ENCODE data around the gene ZFP36. TPM values are rescaled to one million over a fixed set of nuclear protein-coding genes. Genes with fewer than 3 reads are reported as not detected.

The ZFP36 gene
- polyA plus RNA-seq (2013, experiment 1 of 2), result 4.4 TPM
- polyA plus RNA-seq (2013, experiment 2 of 2), result 4.9 TPM

- Histone ChIP-seq H3K36me3 (ENCODE audit: insufficient read depth, low read length) (no peaks in the 10 kb centered on the region), H3K9ac (ENCODE audit: low read depth, low read length) (peak within 1 kb of the TSS; percentile 81), H3K9me3 (ENCODE audit: insufficient read depth, low read depth, low read length) (no peaks in the 10 kb centered on the region), H3K4me3 (ENCODE audit: low read length) (peak within 1 kb of the TSS; percentile 97), H3K27ac (ENCODE audit: low read depth, low read length) (peak within 1 kb of the TSS; percentile 83; the same call in 1 of the 2 replicates), H3K27me3 (ENCODE audit: insufficient read depth, low read length) (no peaks in the 10 kb centered on the region), H3K4me1 (ENCODE audit: insufficient read depth, low read length) (peaks cover 38% of the 10 kb centered on the region)
- under 1% methylated on average over 56 of the region's 56 CpGs for WGBS
Observed at GRCh38 chr19:39406656-39407409, at the start of gene ZFP36. TSS of gene ZFP36 (plus strand) at chr19:39406847. CDS start at chr19:39406905, 58 bp downstream.

GRCh38 chr19:39359026-39359425 is 47.6 kb upstream of the ZFP36 start:
- H3K27ac ChIP-seq (ENCODE audit: low read depth, low read length), result no peak overlapping the region
- 94% methylated on average over 2 of the region's 3 CpGs for WGBS
- no peak overlapping the region for H3K4me3 ChIP-seq (ENCODE audit: low read length)

GRCh38 chr19:39360599-39360998 is 46.0 kb upstream of the ZFP36 start:
- Histone ChIP-seq H3K9ac (ENCODE audit: low read depth, low read length) (no peak overlapping the region), H3K4me1 (ENCODE audit: insufficient read depth, low read length) (no peaks in the 10 kb centered on the region), H3K9me3 (ENCODE audit: insufficient read depth, low read depth, low read length) (no peaks in the 10 kb centered on the region), H3K4me3 (ENCODE audit: low read length) (no peak overlapping the region), H3K27ac (ENCODE audit: low read depth, low read length) (no peak overlapping the region), H3K27me3 (ENCODE audit: insufficient read depth, low read length) (no peaks in the 10 kb centered on the region), H3K36me3 (ENCODE audit: insufficient read depth, low read length) (peaks cover 85% of the 10 kb centered on the region)
- WGBS, result 100% methylated on average over 1 of the region's 1 CpG

More at GRCh38 chr19:39359026-39359425, 47.6 kb upstream of the ZFP36 start:
- Histone ChIP-seq H3K9ac (ENCODE audit: low read depth, low read length) (no peak overlapping the region), H3K36me3 (ENCODE audit: insufficient read depth, low read length) (peaks cover 89% of the 10 kb centered on the region), H3K27me3 (ENCODE audit: insufficient read depth, low read length) (no peaks in the 10 kb centered on the region), H3K4me1 (ENCODE audit: insufficient read depth, low read length) (no peaks in the 10 kb centered on the region), H3K9me3 (ENCODE audit: insufficient read depth, low read depth, low read length) (no peaks in the 10 kb centered on the region)

GRCh38 chr19:39362682-39363657 is 43.7 kb upstream of the ZFP36 start:
- H3K9me3 ChIP-seq (ENCODE audit: insufficient read depth, low read depth, low read length), result no peaks in the 10 kb centered on the region
- no peaks in the 10 kb centered on the region for H3K4me1 ChIP-seq (ENCODE audit: insufficient read depth, low read length)
- WGBS, result 94% methylated on average over 6 of the region's 6 CpGs
- no peak overlapping the region for H3K27ac ChIP-seq (ENCODE audit: low read depth, low read length)
- peaks cover 75% of the 10 kb centered on the region for H3K36me3 ChIP-seq (ENCODE audit: insufficient read depth, low read length)
- H3K4me3 ChIP-seq (ENCODE audit: low read length), result no peak overlapping the region
- H3K9ac ChIP-seq (ENCODE audit: low read depth, low read length), result no peak overlapping the region
- no peaks in the 10 kb centered on the region for H3K27me3 ChIP-seq (ENCODE audit: insufficient read depth, low read length)

GRCh38 chr19:39363901-39364457 is 42.7 kb upstream of the ZFP36 start:
- Histone ChIP-seq H3K27me3 (ENCODE audit: insufficient read depth, low read length) (no peaks in the 10 kb centered on the region), H3K36me3 (ENCODE audit: insufficient read depth, low read length) (peaks cover 75% of the 10 kb centered on the region), H3K4me1 (ENCODE audit: insufficient read depth, low read length) (no peaks in the 10 kb centered on the region), H3K9me3 (ENCODE audit: insufficient read depth, low read depth, low read length) (no peaks in the 10 kb centered on the region), H3K27ac (ENCODE audit: low read depth, low read length) (no peak overlapping the region), H3K4me3 (ENCODE audit: low read length) (no peak overlapping the region), H3K9ac (ENCODE audit: low read depth, low read length) (no peak overlapping the region)
- 96% methylated on average over 5 of the region's 5 CpGs for WGBS

GRCh38 chr19:39365531-39365930 is 41.1 kb upstream of the ZFP36 start:
- no peak overlapping the region for H3K4me3 ChIP-seq (ENCODE audit: low read length)
- WGBS, result 97% methylated on average over 1 of the region's 1 CpG
- H3K4me1 ChIP-seq (ENCODE audit: insufficient read depth, low read length), result no peaks in the 10 kb centered on the region
- H3K9ac ChIP-seq (ENCODE audit: low read depth, low read length), result no peak overlapping the region
- H3K9me3 ChIP-seq (ENCODE audit: insufficient read depth, low read depth, low read length), result no peaks in the 10 kb centered on the region
- H3K36me3 ChIP-seq (ENCODE audit: insufficient read depth, low read length), result peaks cover 78% of the 10 kb centered on the region
- no peak overlapping the region for H3K27ac ChIP-seq (ENCODE audit: low read depth, low read length)
- H3K27me3 ChIP-seq (ENCODE audit: insufficient read depth, low read length), result no peaks in the 10 kb centered on the region

GRCh38 chr19:39369200-39369599 is 37.4 kb upstream of the ZFP36 start:
- 86% methylated on average over 2 of the region's 2 CpGs for WGBS
- Histone ChIP-seq H3K4me1 (ENCODE audit: insufficient read depth, low read length) (no peaks in the 10 kb centered on the region), H3K27me3 (ENCODE audit: insufficient read depth, low read length) (no peaks in the 10 kb centered on the region), H3K9me3 (ENCODE audit: insufficient read depth, low read depth, low read length) (no peaks in the 10 kb centered on the region), H3K4me3 (ENCODE audit: low read length) (no peak overlapping the region), H3K36me3 (ENCODE audit: insufficient read depth, low read length) (peaks cover 80% of the 10 kb centered on the region), H3K9ac (ENCODE audit: low read depth, low read length) (no peak overlapping the region), H3K27ac (ENCODE audit: low read depth, low read length) (no peak overlapping the region)

GRCh38 chr19:39370735-39371134 is 35.9 kb upstream of the ZFP36 start:
- no peaks in the 10 kb centered on the region for H3K4me1 ChIP-seq (ENCODE audit: insufficient read depth, low read length)
- H3K36me3 ChIP-seq (ENCODE audit: insufficient read depth, low read length), result peaks cover 83% of the 10 kb centered on the region
- H3K27me3 ChIP-seq (ENCODE audit: insufficient read depth, low read length), result no peaks in the 10 kb centered on the region
- WGBS, result 99% methylated on average over 5 of the region's 5 CpGs
- H3K27ac ChIP-seq (ENCODE audit: low read depth, low read length), result no peak overlapping the region
- H3K9ac ChIP-seq (ENCODE audit: low read depth, low read length), result no peak overlapping the region
- H3K4me3 ChIP-seq (ENCODE audit: low read length), result no peak overlapping the region
- no peaks in the 10 kb centered on the region for H3K9me3 ChIP-seq (ENCODE audit: insufficient read depth, low read depth, low read length)

GRCh38 chr19:39372047-39372802 is 34.4 kb upstream of the ZFP36 start:
- Histone ChIP-seq H3K4me3 (ENCODE audit: low read length) (no peak overlapping the region), H3K36me3 (ENCODE audit: insufficient read depth, low read length) (peaks cover 86% of the 10 kb centered on the region), H3K27me3 (ENCODE audit: insufficient read depth, low read length) (no peaks in the 10 kb centered on the region), H3K9ac (ENCODE audit: low read depth, low read length) (no peak overlapping the region), H3K9me3 (ENCODE audit: insufficient read depth, low read depth, low read length) (no peaks in the 10 kb centered on the region), H3K27ac (ENCODE audit: low read depth, low read length) (no peak overlapping the region), H3K4me1 (ENCODE audit: insufficient read depth, low read length) (no peaks in the 10 kb centered on the region)
- 81% methylated on average over 8 of the region's 8 CpGs for WGBS

GRCh38 chr19:39372941-39373340 is 33.7 kb upstream of the ZFP36 start:
- Histone ChIP-seq H3K36me3 (ENCODE audit: insufficient read depth, low read length) (peaks cover 92% of the 10 kb centered on the region), H3K9me3 (ENCODE audit: insufficient read depth, low read depth, low read length) (no peaks in the 10 kb centered on the region), H3K27ac (ENCODE audit: low read depth, low read length) (no peak overlapping the region), H3K27me3 (ENCODE audit: insufficient read depth, low read length) (no peaks in the 10 kb centered on the region), H3K9ac (ENCODE audit: low read depth, low read length) (no peak overlapping the region), H3K4me1 (ENCODE audit: insufficient read depth, low read length) (no peaks in the 10 kb centered on the region), H3K4me3 (ENCODE audit: low read length) (no peak overlapping the region)
- 88% methylated on average over 2 of the region's 2 CpGs for WGBS
